CD4-positive, alpha-beta T cell treated with Interleukin-12 subunit alpha and Interleukin-12 subunit beta, for 1 hour (primary cell): ENCODE data around the gene KCNMA1.

Experiments used
- DNase-seq: peaks from one replicate; pipeline ENCODE4 v3.0.0-alpha.2; 2020

The KCNMA1 gene

GRCh38 chr10:77226853-77227565, 410.6 kb downstream of the KCNMA1 start:
- DNase-seq = no peak

GRCh38 chr10:77226452-77226851, 411.2 kb downstream of the KCNMA1 start:
- no peak for DNase-seq

- no peak for DNase-seq
Observed at GRCh38 chr10:77226020-77226419, 411.6 kb downstream of the KCNMA1 start.

GRCh38 chr10:77223526-77224460, 413.8 kb downstream of the KCNMA1 start:
- DNase-seq = no peak

GRCh38 chr10:77220150-77220549, 417.5 kb downstream of the KCNMA1 start:
- no peak for DNase-seq

GRCh38 chr10:77219046-77219445, 418.6 kb downstream of the KCNMA1 start:
- DNase-seq = no peak

- DNase-seq = no peak
Observed at GRCh38 chr10:77214799-77215198, 422.8 kb downstream of the KCNMA1 start.

GRCh38 chr10:77212632-77213031, 425.0 kb downstream of the KCNMA1 start:
- no peak for DNase-seq

- no peak for DNase-seq
Observed at GRCh38 chr10:77210645-77211044, 427.0 kb downstream of the KCNMA1 start.

GRCh38 chr10:77208684-77209256, 428.8 kb downstream of the KCNMA1 start:
- no peak for DNase-seq

GRCh38 chr10:77207828-77208185, 429.8 kb downstream of the KCNMA1 start:
- no peak for DNase-seq

GRCh38 chr10:77207182-77207827, 430.3 kb downstream of the KCNMA1 start:
- DNase-seq = no peak

GRCh38 chr10:77205135-77205534, 432.5 kb downstream of the KCNMA1 start:
- DNase-seq = no peak

- DNase-seq = no peak
Observed at GRCh38 chr10:77204171-77204570, 433.4 kb downstream of the KCNMA1 start.

GRCh38 chr10:77202857-77203256, 434.8 kb downstream of the KCNMA1 start:
- DNase-seq = no peak

GRCh38 chr10:77201135-77202106, 436.2 kb downstream of the KCNMA1 start:
- no peak for DNase-seq

- DNase-seq = no peak
Observed at GRCh38 chr10:77197544-77197943, 440.1 kb downstream of the KCNMA1 start.

GRCh38 chr10:77196614-77197013, 441.0 kb downstream of the KCNMA1 start:
- DNase-seq = no peak

- DNase-seq = no peak
Observed at GRCh38 chr10:77195101-77195500, 442.5 kb downstream of the KCNMA1 start.

- no peak for DNase-seq
Observed at GRCh38 chr10:77193001-77193400, 444.6 kb downstream of the KCNMA1 start.

GRCh38 chr10:77192402-77192801, 445.2 kb downstream of the KCNMA1 start:
- no peak for DNase-seq
